Body of pancreas (tissue), 4 donors: Measurements from ENCODE around the gene NUCKS1.

Experiments used
- CTCF ChIP-seq, 7 experiments: fragments of 450-650 bp in 4 of 7; fragments of 200-600 bp in 3 of 7; sonication (generic) in 3 of 7; IDR thresholded peaks; one replicate each; pipeline ENCODE4 v1.5.1; 2016 to 2019; ENCODE audit warnings: antibody characterized with exemption in 7 of 7
- POLR2A ChIP-seq, 3 donors: fragments of 450-650 bp; IDR thresholded peaks; one replicate each; pipeline ENCODE4 v1.6.1; 2016; ENCODE audit warnings: antibody characterized with exemption in 3 of 3, mild to moderate bottlenecking in 2 of 3

DNA sequence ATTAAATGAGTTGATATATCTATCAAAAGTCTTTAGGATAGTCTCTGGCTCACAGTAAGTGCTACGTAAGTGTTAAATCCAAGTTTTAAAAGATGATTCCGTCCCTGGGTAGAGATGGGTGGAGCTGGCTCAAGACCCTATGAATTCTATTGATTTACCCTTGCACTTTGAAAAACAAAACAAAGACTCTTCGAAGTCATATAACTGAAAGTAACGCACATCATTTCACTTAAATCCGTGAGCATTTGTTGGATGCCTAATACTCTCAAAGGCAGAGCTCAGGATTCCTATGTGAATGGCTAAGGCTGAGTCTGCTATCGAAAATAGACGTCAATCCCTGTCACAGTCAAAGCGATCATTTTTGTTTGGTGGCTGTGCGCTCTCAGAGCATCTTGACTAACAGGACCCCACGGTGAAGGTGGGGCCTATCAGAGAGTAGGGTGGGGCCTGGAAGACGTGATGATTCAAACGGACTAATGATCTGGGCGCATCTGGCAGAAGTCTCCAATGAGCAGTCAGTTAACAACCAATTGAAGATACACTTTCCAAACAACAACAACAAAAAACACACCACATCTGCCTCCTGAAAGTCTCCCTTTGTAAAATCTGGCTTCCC, 1.2 kb upstream of the NUCKS1 start:
- TF ChIP-seq CTCF (IDR thresholded peaks at IDR 0.05) (no peak), POLR2A (IDR thresholded peaks at IDR 0.05) (no peak)
